ENCODE data around the gene DCAF5. TPM values are rescaled to one million over a fixed set of nuclear protein-coding genes. Genes with fewer than 3 reads are reported as not detected.
A peak's percentile ranks its signal among the peaks of the same experiment; 100 is the strongest.
"Not testable (repeated sequence)": the region's sequence is repeated elsewhere in the genome, so short reads cannot be mapped to it uniquely, and the experiment has no call there.

The DCAF5 gene
- total RNA-seq, 1 donor from 2014 or later, result 11.5 TPM

DNA sequence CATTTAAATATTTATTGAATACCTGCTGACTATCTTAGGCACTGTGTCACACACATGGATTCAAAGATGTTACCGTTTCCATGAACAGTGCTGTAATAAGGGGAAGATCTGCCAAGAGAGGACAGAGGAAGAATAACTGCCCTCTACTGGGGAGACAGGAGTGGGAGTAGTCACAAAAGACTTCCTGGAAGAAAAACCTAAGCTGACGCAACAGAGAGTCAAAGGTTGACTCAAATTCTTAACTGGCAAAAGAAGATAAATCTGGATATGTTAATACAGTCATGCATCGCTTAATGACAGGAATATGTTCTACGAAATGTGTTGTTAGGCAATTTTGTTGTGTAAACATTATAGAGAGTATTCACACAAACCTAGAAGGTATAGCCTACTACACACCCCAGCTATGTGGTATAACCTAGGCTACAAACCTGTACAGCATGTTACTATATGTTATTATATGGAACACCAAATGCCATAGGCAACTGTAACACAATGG, 51.5 kb downstream of the DCAF5 start:
- DNase-seq (ENCODE audit: low read depth in 2 of 2), result peak; percentile 27 to 86

DNA sequence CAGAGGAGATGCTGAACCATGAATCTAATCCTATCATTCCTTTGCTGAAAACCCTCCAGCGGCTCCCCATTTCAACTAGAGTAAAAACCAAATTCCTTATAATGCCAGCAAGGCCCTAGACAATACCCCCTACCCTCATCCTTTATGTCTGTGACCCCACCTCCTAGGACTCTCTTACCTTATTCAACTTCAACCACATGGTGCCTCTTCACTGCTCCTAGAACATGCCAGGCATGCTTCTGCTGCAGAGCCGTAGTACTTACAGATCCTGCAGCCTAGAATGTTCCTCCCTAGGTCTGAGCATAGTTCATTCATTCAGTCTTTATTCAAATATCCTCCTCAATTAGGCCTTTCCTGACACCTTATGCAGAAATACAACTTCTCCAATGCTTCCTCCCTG, 54.9 kb downstream of the DCAF5 start:
- DNase-seq (ENCODE audit: low read depth in 2 of 2), result no peak

DNA sequence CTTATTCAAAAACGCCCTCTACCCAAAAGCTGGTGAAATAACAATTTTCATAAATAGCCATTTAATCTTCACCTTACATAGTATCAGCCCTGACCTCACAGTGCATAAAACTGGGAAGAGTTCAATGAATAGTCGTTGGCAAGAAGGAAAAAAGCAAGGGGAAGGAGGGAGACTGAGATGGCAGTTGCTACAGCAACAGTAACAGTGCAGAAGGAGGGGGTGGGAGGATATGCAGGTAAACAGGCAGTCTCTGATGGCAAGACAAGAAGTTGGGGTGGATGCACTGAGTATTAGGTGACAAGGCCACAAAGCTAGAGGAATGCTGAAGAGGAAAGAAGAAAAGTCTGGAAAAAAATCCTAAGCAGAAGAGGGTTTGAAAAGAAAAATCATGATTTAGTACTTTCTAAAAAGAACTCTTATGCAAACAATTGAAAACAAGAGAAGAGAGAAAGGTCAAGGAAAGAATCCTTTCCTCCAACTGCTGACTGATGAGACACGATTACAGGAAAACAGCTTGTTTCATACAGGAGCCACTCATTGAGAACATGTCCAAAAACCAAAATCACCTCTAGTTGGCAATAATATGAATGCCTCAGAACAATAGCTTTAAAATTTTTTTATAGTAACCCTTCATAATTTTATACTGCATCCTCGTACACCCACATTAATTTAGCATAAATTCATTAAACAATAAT, 56.0 kb downstream of the DCAF5 start:
- DNase-seq (ENCODE audit: low read depth in 2 of 2), result peak; percentile 15 to 23

DNA sequence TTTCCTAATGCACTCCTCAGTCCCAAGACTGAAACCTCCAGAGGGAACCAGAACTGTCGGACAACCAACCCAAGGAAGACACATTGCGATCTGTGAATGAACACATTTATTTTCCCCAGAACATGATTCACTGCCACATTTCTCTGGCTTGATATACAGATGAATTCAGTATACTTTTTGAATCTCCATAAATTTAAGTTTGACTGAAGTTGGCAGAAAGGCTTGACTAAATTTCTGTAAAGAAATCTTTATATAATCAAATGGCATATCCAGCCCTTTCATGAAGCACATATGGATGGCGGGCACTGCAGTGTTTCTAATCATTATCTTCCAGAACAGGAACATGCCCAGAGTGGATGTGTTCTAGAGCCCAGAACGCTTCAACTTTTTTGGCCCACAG, 56.7 kb downstream of the DCAF5 start:
- DNase-seq (ENCODE audit: low read depth in 2 of 2), result no peak

DNA sequence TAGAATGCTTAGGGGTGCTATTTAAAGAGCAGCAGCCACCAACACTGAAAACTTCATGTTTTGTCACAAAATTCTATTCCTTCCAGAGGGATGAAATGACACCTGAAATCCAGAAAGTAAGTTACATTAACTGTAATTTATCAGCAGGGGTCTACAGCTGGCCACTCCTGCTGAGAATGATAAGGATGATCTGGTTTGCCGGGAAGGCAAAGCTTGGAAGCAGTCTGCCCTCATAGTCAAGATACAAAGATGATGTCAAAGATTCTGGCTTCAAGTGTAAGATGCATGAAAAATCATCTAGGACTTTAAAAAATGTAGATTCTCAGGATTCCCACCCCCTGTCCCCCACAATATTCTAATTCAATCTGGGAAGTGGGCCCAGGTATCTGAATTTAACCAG, 58.4 kb downstream of the DCAF5 start:
- DNase-seq (ENCODE audit: low read depth in 2 of 2), result no peak

DNA sequence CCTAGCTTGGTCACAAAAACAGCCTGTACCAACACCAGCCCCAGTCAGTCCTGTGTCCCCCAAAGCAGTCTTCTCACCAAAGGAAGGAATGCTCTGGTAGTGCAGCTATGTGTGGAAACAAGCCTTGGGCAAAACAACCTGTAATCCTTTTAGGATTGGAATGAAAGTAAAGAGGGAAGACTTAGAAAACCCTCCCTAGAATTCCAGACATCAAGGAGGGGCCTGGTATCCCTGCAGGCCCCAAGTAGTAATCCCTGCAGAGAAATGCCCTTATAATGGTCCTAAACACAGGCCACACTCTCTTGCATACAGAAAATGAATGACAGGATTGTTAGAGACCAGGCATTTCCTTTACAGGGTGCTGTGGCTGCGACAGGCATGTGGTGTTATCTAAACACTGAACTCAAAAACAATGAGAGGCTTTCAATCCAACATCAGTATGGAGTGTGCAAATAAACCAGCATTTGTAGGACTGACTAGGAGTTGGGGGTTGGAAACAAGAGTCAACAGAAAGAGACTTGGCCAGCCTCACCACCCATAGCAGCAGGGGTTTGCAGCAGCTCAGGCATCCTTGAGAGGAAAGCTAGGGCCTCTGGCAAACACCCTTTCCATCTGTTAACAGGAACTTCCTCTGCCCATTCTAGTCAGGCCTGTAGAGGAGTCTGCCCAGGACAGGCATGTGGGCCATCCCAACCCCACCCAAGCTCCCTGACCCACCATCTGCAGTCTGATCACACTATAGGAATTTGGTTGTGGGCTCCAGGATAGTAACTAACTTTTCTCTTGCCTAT, 59.1 kb downstream of the DCAF5 start:
- DNase-seq (ENCODE audit: low read depth in 2 of 2), result peak; percentile 59 to 81

DNA sequence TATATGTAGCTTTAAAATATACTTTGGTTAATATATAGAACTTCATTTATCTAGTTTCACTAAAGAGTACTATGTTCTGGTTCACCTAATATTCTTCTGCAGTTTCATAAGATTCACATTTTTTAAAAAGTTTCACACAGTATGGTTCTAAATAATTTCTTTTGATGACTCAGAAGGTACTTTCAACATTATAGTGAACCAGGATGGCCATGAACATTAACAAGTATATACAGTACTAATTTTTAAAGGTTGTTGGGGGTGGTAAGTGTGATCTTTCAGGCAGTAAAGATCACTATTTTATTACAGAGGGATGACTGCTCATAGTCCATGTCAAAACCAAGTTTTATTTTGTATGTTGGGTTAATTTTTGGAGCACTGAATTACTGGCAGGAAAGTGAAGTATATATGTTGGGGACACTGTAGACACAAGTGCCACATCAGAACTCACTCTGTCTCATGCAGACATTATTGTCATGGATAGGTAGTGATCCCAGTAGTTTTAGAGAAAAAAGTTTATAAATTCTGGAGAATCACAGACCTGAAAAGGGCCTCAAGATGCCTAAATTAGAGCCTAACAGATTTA, 60.0 kb downstream of the DCAF5 start:
- no peak for DNase-seq (ENCODE audit: low read depth in 2 of 2)

DNA sequence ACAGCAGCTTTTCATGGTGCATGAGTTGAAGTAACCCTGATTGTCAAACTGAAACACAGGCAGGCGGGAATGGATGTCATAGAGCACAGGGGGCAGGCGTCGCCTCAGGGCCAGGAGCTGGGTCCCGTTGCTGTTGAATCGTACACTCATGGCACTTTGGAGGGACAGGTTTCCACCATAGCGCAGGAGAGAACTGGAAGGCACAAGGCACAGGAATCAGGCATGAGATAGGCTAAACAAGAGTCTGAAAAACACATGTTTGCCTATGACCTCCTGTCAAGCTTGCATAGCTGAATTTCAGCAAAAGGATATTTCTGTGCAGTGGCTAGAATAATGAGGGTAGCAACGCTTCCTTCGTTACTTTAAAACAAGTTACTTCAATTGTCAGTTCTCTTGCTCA, 61.2 kb downstream of the DCAF5 start:
- no peak for DNase-seq (ENCODE audit: low read depth in 2 of 2)

DNA sequence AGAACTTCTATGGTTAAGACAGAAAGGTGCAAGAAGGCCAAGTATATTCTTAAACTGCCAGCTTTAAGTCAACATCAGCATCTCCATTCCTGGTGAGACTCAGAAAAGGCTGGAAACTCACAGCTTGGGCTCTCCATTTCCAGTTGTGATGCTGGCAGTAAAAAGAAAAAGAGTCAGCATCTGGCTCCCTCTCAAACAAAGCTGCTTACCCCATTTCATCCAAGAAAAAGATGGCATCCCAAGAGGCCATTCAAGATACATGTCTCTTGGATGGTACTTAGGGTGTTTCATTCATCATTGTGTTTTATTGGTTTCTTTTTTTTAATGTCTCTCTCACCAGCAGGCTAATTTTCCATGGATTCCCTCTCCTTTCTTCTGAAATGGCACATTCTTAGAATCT, 61.9 kb downstream of the DCAF5 start:
- DNase-seq (ENCODE audit: low read depth in 2 of 2), result no peak

DNA sequence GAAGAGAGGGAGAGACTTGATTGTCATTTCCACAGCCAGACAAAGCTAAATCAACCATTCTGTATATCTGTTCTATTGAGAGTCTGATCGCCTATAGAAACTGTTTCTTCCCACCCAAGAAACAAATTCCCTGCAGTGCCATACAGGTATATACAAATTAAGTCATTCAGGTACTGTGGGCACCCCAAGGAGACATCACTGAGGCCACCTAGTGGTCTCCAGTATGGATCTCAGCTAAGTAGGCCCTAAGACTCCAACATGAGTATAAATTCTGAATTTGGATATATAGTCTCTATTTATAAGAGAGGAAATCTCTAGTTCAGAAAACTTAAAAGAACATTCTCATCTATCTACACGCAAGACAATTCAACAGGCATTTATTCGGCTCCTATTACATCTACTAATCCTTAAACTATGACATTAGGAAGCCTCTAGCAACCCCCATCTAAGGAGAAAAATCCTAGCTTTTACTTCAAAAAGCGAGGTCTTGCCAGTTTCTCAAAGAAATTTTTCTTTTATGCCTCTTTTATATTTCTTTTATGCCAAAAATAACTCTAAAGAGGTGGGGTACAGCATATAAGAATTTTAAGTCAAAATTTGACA, 62.6 kb downstream of the DCAF5 start:
- DNase-seq (ENCODE audit: low read depth in 2 of 2), result peak; percentile 62 to 75

DNA sequence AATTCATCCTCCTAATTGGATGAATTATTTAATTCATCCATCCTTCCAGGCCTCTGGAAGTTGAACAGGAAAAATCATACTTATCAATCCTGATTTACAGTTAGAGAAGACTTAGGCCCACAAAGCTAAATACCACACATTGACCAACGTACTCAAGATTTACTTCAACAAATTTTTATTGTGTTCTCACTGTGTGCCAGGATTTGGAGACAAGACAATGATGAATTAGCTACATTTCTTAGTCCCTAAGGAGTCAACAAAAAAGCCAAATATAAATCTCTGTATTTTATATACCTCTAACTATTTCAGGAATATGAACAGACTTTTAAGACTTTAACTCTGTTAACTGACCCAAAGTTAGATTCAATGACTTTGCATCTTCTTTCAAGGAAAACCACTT, 63.9 kb downstream of the DCAF5 start:
- DNase-seq (ENCODE audit: low read depth in 2 of 2), result no peak

DNA sequence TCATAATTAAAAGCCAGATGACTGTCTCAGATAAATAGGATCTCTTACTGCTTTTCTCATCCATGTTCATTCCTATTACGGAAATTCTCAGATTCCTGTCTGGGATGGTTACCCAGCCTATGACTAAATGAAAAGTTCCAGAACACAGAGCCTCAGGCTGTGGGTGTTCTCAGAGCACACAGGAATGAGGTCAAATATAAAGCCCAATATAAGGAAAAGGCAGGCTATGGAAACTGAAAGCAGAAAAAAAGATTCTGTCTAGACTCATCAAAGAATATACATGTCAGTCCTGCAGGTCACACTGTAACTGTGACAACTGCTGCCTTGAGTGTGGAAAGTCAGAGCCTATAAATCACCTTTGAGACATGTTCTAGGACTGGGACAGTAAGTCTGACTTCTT, 64.3 kb downstream of the DCAF5 start:
- DNase-seq (ENCODE audit: low read depth in 2 of 2), result peak in 1 of 2 donors; percentile 75

DNA sequence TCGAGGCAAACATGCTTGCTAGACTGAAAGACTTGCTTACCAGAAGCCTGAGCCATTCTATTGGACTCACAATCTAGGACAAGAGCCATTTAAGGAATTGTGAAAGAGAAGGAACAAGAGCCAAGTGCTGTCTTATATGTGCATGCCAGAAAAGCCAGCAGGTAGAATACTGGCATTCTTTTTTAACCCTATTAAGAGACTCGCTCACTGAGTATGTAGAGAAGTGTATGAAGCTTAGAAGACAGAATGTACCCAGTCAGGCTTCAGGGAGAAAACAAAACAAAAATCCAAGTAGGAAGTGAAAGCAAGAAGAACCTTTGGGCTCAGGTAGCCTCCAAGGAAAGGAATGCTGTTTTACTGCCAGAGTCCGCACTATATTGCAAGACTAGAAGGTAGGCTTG, 65.9 kb downstream of the DCAF5 start:
- no peak for DNase-seq (ENCODE audit: low read depth in 2 of 2)

DNA sequence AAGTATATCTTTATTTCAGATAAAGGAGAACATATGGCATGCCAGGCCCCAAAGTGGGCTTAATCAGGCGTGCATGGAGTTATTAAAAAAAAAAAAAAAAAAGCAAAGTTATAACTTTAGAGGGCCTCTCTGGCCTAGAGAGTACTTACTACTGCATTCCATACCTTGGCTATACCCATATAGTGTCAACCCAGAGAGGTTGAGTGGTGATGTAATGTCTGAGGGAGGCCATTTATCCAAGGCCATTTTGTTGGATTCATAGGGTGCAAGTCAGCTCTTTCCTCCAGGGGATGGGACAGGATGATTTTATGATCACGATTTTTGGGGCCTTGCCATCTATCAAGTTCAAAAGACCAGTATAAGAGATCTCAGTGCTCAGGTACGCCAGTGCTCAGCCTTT, 66.4 kb downstream of the DCAF5 start:
- no peak for DNase-seq (ENCODE audit: low read depth in 2 of 2)

DNA sequence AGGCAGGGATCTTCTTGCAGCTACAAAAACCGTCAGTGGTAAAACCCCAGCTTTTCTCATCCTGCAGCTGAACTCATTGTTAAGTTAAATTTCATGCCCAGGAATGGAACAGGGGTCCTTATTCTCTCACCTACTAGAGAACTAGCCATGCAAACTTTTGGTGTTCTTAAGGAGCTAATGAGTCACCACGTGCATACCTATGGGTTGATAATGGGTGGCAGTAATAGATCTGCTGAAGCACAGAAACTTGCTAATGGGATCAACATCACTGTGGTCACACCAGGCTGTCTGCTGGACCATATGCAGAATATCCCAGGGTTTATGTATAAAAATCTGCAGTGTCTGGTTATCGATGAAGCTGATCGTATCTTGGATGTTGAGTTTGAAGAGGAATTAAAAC, 68.9 kb downstream of the DCAF5 start:
- DNase-seq (ENCODE audit: low read depth in 2 of 2), result no peak

DNA sequence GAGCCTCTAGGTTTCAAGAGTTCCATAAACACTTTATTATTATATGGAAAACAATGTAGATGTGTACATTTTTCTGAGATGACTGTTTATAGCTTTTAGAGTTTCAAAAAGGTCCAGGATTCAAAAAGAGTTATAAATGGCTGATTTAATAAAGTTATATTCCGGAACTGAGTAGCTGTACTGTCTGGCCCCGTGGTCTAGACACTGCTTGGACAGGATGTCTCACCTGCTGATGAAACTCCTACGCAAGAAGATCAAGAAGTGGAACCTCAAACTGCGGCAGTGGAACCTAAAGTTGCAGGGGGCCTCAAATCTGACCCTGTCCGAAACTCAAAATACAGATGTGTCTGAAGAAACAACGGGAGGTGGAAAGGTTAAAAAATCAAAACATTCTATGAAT, 69.7 kb downstream of the DCAF5 start:
- DNase-seq (ENCODE audit: low read depth in 2 of 2), result no peak

DNA sequence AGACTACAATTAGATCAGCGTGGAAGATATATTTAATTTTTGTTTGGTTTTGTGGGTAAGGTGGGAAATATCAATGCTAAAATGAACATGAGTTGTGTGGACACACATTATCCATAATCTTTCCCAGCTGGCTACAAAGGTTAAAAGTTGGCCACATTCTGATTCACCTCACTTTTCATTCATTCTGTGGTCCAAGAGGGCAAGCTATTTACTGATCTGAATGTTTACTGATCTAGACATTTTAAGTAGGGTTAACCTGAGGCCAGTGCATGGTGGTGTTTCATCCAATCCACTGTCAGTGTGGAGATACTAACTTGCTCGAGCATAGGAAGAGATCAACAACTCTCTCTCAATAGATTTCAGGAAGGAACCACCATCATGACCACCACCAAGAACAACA, 71.6 kb downstream of the DCAF5 start:
- DNase-seq (ENCODE audit: low read depth in 2 of 2), result no peak

DNA sequence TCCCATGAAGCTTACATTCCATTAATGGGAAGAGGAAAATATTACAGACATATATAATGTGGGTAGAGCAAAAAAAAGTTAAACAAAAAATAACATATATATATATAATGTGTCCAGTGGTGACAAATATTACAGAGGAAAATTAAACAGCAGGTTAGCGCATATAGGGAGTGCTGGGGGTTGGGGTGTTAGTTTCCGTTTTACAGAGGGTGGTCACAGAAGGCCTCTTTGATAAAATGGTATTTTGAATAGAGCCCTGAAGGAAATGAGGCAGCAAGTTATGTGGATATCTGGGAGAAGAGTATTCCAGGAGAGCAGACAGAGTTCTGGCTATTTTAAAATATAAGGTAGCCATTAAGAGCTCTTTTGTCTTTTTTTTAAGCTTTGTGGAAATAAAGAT, 73.2 kb downstream of the DCAF5 start:
- no peak for DNase-seq (ENCODE audit: low read depth in 2 of 2)

DNA sequence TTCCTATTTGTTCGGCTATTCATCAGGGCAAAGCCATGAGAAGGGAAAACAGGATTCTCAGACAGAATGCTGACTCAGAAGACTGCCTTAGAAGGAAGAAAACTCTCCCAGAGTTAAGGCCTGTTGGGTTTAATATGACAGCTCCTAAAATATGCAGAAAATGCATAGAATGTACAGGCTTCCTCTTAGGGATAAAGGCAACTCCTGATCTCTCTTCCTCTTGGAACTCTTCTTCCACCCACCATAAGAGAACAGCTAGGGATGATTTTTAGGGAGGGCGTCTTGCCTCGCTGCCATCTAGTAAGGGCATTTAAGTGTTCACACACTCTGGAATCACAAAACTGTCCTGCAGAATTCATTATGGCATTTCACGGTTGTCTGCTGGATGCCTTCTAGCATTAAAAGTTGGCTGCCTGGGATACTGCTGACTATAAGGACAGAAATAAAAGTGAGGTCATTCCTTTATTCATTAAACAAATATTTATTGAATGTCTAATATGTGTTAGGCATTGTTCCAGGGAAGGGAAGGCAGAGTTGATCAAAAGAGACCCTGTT, 73.7 kb downstream of the DCAF5 start:
- peak; percentile 85 to 89 for DNase-seq (ENCODE audit: low read depth in 2 of 2)

DNA sequence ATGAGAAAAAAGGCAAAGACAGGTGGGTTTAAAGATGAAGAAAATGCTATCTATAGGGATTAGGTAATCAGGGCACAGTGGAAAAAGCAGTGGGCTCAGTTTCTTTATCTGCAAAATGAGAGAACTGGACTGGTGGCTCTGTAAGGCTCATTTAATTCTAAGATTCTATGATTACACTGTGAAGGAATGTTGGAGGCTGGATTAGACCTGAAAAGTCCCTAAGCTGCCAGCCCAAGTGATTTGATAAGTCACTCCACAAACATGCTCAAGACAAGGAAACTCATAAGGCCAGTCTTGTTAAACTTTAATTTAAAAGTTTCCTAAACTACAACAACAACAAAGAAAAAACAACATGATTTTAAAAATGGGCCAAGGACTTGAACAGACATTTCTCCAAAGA, 75.1 kb downstream of the DCAF5 start:
- peak in 1 of 2 donors; percentile 82 for DNase-seq (ENCODE audit: low read depth in 2 of 2)

DNA sequence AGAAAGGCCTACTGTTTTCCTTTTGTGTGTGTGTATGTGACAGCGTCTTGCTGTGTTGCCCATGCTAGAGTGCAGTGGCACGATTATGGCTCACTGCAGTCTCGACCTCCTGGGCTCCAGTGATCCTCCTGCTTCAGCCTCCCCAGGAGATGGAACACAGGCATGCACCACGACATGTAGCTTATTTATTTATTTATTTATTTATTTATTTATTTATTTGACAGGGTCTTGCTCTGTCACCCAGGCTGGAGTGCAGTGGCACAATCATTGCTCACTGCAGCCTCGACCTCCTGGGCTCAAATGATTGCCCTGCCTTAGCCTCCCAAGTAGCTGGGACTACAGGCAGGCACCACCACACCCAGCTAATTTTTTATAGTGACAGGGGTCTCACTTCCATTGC, 75.7 kb downstream of the DCAF5 start:
- not testable (repeated sequence) for DNase-seq (ENCODE audit: low read depth in 2 of 2)

DNA sequence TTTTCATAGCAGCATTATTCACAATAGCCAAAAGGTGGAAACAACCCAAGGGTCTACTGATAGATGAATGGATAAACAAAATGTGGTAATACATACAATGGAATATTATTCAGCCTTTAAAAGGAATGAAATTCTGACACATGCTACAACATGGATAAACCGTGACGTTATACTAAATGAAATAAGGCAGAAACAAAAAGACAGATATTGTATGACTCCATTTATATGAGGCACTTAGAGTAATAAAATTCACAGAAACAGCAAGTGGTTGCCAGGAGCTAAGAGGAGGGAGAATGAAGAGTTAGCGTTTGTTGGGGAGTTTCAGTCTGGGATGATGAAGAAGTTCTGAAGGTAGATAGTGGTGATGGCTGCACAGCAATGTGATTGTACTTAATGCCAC, 76.6 kb downstream of the DCAF5 start:
- no peak for DNase-seq (ENCODE audit: low read depth in 2 of 2)
